BLaER1 treated with 17β-estradiol and CSF1 and Interleukin-3, amounts not matched to agents 10 nM and 100 nM (cell line): ENCODE data around the gene SYNJ1.
"Not testable (repeated sequence)": the region's sequence is repeated elsewhere in the genome, so short reads cannot be mapped to it uniquely, and the experiment has no call there.

Experiments used
- H3K27ac ChIP-seq, 11 experiments: shearing (Covaris generic); formaldehyde crosslinking; 2 replicates each; pipeline ENCODE4 v1.8.1; 2022
- H3K27me3 ChIP-seq, 11 experiments: shearing (Covaris generic); formaldehyde crosslinking; 2 replicates each; pipeline ENCODE4 v1.8.1; 2022
- H3K36me3 ChIP-seq, 11 experiments: shearing (Covaris generic); formaldehyde crosslinking; 2 replicates each; pipeline ENCODE4 v1.8.1; 2022
- H3K4me1 ChIP-seq, 10 experiments: shearing (Covaris generic); formaldehyde crosslinking; 2 replicates each; pipeline ENCODE4 v1.8.1; 2022
- H3K4me2 ChIP-seq, 11 experiments: shearing (Covaris generic); formaldehyde crosslinking; 2 replicates each; pipeline ENCODE4 v1.8.1; 2022
- H3K4me3 ChIP-seq, 10 experiments: shearing (Covaris generic); formaldehyde crosslinking; 2 replicates each; pipeline ENCODE4 v1.8.1; 2022
- H3K9ac ChIP-seq, 11 experiments: shearing (Covaris generic); formaldehyde crosslinking; 2 replicates each; pipeline ENCODE4 v1.8.1; 2022
- H3K9me3 ChIP-seq, 11 experiments: shearing (Covaris generic); formaldehyde crosslinking; replicated peaks in 1 of 11; 2 replicates each; pipeline ENCODE4 v1.8.1; 2022
- H4K20me1 ChIP-seq, 11 experiments: shearing (Covaris generic); formaldehyde crosslinking; 2 replicates each; pipeline ENCODE4 v1.8.1; 2022
- Cebpa-rat ChIP-seq, 11 experiments: shearing (Covaris generic); IDR thresholded peaks; 2 replicates each; pipeline ENCODE4 v1.8.1; 2022

SYNJ1 gene

GRCh38 chr21:32641710-32642698 lies 85.8 kb downstream of the SYNJ1 start:
- Histone ChIP-seq H3K9ac (no peak overlapping the region), H4K20me1 (no peaks in the 10 kb centered on the region), H3K27me3 (no peaks in the 10 kb centered on the region), H3K9me3 (no peaks in the 10 kb centered on the region), H3K4me1 (no peaks in the 10 kb centered on the region), H3K36me3 (peaks cover 19 to 99% (median 50%) of the 10 kb centered on the region in 11 experiments), H3K27ac (no peak overlapping the region), H3K4me3 (no peak overlapping the region), H3K4me2 (no peak overlapping the region)
- no peak for TF ChIP-seq Cebpa-rat (IDR thresholded peaks at IDR 0.05)

- Histone ChIP-seq H4K20me1 (no peaks in the 10 kb centered on the region), H3K4me2 (peak overlapping the region in 5 of 11 experiments; percentile 3 to 25 (median 7); a peak in 2 of 22 replicates), H3K4me3 (0 out of 20 replicates have a peak overlapping the region, but pooled peaks of 1 of the 10 experiments have one; percentile 26), H3K4me1 (peaks cover 0 to 17% (median 8%) of the 10 kb centered on the region in 10 experiments; a peak in 11 of 20 replicates), H3K36me3 (peaks cover 13 to 40% (median 20%) of the 10 kb centered on the region in 11 experiments), H3K27ac (no peak overlapping the region), H3K27me3 (no peaks in the 10 kb centered on the region), H3K9me3 (peaks cover 0 to 17% (median 12%) of the 10 kb centered on the region in 11 experiments; a peak in 19 of 22 replicates), H3K9ac (no peak overlapping the region)
- no peak for TF ChIP-seq Cebpa-rat (IDR thresholded peaks at IDR 0.05)
Observed at GRCh38 chr21:32626621-32627196, 101.1 kb downstream of the SYNJ1 start.

- not testable (repeated sequence) for H3K9me3 ChIP-seq, H3K4me1 ChIP-seq, H3K9ac ChIP-seq, H3K36me3 ChIP-seq, H3K4me2 ChIP-seq, H3K27ac ChIP-seq, H3K27me3 ChIP-seq, H4K20me1 ChIP-seq, H3K4me3 ChIP-seq
Observed at GRCh38 chr21:32618218-32618617, 109.6 kb downstream of the SYNJ1 start.

- Histone ChIP-seq H3K36me3 (peaks cover 13 to 19% (median 16%) of the 10 kb centered on the region in 11 experiments), H3K27me3 (no peaks in the 10 kb centered on the region), H3K4me1 (peaks cover 13 to 23% (median 19%) of the 10 kb centered on the region in 10 experiments), H3K9me3 (no peaks in the 10 kb centered on the region), H3K4me3 (peak overlapping the region in 9 of 10 experiments; percentile 84 to 99 (median 91); a peak in 15 of 20 replicates), H3K4me2 (peak overlapping the region; percentile 79 to 97 (median 90); a peak in 21 of 22 replicates), H4K20me1 (peaks cover 0 to 24% (median 0%) of the 10 kb centered on the region in 11 experiments; a peak in 7 of 22 replicates), H3K27ac (peak overlapping the region in 9 of 11 experiments; percentile 77 to 94 (median 82); a peak in 14 of 22 replicates), H3K9ac (peak overlapping the region in 2 of 11 experiments; percentile 86 to 87; a peak in 2 of 22 replicates)
- no peak for TF ChIP-seq Cebpa-rat (IDR thresholded peaks at IDR 0.05)
Observed at GRCh38 chr21:32613436-32614043, 114.3 kb downstream of the SYNJ1 start.

GRCh38 chr21:32612999-32613337 lies 114.8 kb downstream of the SYNJ1 start:
- TF ChIP-seq Cebpa-rat (IDR thresholded peaks at IDR 0.05) = no peak

GRCh38 chr21:32612075-32612998 lies 115.5 kb downstream of the SYNJ1 start, which contains the start of gene CFAP298:
CFAP298 (minus strand) TSS chr21:32612377; CDS start chr21:32612243, 134 bp downstream.
- Histone ChIP-seq H3K27me3 (no peaks in the 10 kb centered on the region), H3K9ac (peak within 1 kb of the TSS; percentile 73 to 89 (median 85)), H3K27ac (peak within 1 kb of the TSS; percentile 77 to 94 (median 82)), H3K36me3 (peaks cover 22 to 31% (median 28%) of the 10 kb centered on the region in 11 experiments), H4K20me1 (peaks cover 0 to 24% (median 3%) of the 10 kb centered on the region in 11 experiments; a peak in 9 of 22 replicates), H3K4me1 (peaks cover 13 to 23% (median 19%) of the 10 kb centered on the region in 10 experiments), H3K4me3 (peak within 1 kb of the TSS; percentile 81 to 99 (median 90)), H3K4me2 (peak within 1 kb of the TSS; percentile 79 to 99 (median 93)), H3K9me3 (no peaks in the 10 kb centered on the region)
- no peak for TF ChIP-seq Cebpa-rat (IDR thresholded peaks at IDR 0.05)

More at GRCh38 chr21:32612999-32613337, 114.8 kb downstream of the SYNJ1 start:
- Histone ChIP-seq H3K9ac (peak overlapping the region; percentile 73 to 89 (median 85)), H4K20me1 (peaks cover 0 to 24% (median 0%) of the 10 kb centered on the region in 11 experiments; a peak in 7 of 22 replicates), H3K4me1 (peaks cover 13 to 23% (median 19%) of the 10 kb centered on the region in 10 experiments), H3K27me3 (no peaks in the 10 kb centered on the region), H3K9me3 (no peaks in the 10 kb centered on the region), H3K36me3 (peaks cover 17 to 25% (median 21%) of the 10 kb centered on the region in 11 experiments), H3K27ac (peak overlapping the region; percentile 77 to 94 (median 82)), H3K4me2 (peak overlapping the region; percentile 79 to 97 (median 90)), H3K4me3 (peak overlapping the region; percentile 81 to 99 (median 90))

GRCh38 chr21:32611471-32611997 lies 116.3 kb downstream of the SYNJ1 start:
- Histone ChIP-seq H4K20me1 (peaks cover 0 to 24% (median 3%) of the 10 kb centered on the region in 11 experiments; a peak in 9 of 22 replicates), H3K4me2 (peak overlapping the region; percentile 79 to 99 (median 93)), H3K9ac (peak overlapping the region; percentile 73 to 89 (median 85)), H3K27ac (peak overlapping the region; percentile 77 to 94 (median 82)), H3K4me1 (peaks cover 13 to 23% (median 19%) of the 10 kb centered on the region in 10 experiments), H3K27me3 (no peaks in the 10 kb centered on the region), H3K9me3 (no peaks in the 10 kb centered on the region), H3K36me3 (peaks cover 26 to 39% (median 36%) of the 10 kb centered on the region in 11 experiments), H3K4me3 (peak overlapping the region; percentile 81 to 99 (median 90))
- no peak for TF ChIP-seq Cebpa-rat (IDR thresholded peaks at IDR 0.05)

GRCh38 chr21:32610940-32611339 lies 116.9 kb downstream of the SYNJ1 start:
- Histone ChIP-seq H3K36me3 (peaks cover 31 to 45% (median 42%) of the 10 kb centered on the region in 11 experiments), H3K4me1 (peaks cover 13 to 23% (median 19%) of the 10 kb centered on the region in 10 experiments), H3K27ac (peak overlapping the region in 2 of 11 experiments; percentile 78 to 94; a peak in 4 of 22 replicates), H3K4me2 (peak overlapping the region; percentile 79 to 99 (median 93)), H3K4me3 (peak overlapping the region; percentile 81 to 99 (median 90)), H3K9ac (peak overlapping the region; percentile 73 to 89 (median 85); a peak in 20 of 22 replicates), H4K20me1 (peaks cover 0 to 29% (median 3%) of the 10 kb centered on the region in 11 experiments; a peak in 9 of 22 replicates)
- not testable (repeated sequence) for H3K9me3 ChIP-seq, H3K27me3 ChIP-seq
